RKO (cell line): ENCODE data around the gene CAST.
A peak's percentile ranks its signal among the peaks of the same experiment; 100 is the strongest.

ENCODE experiments used
- DNase-seq: peaks from one replicate; pipeline ENCODE4 v3.0.0-alpha.2; 2016; ENCODE audit warnings: low spot score

The CAST gene

GRCh38 chr5:96822686-96823459, 160.7 kb downstream of the CAST start:
- DNase-seq, result no peak

DNA sequence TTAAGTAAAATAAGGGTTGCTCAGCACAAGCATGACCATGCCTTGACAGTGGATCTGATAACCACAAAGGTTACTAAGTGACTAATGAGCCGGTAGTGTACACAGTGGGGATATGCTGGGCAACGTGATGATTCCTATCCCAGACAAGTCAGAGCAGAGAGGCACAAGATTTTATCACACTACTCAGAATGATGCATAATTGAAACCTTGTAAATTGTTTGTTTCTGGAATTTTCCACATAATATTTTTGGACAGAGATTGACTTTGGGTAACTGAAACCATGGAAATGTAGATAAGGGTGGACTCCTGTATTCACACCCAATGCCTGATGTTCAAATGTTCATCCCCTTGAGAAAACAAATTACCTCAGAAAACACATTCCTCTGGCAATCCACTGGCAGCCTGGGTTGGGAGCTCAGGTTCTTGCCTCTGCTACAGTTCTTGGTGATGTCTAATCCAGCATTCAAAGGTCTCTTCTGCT, 161.8 kb downstream of the CAST start:
- peak; percentile 87 for DNase-seq
